Measurements from ENCODE around the gene HIBADH.

Gene HIBADH

DNA sequence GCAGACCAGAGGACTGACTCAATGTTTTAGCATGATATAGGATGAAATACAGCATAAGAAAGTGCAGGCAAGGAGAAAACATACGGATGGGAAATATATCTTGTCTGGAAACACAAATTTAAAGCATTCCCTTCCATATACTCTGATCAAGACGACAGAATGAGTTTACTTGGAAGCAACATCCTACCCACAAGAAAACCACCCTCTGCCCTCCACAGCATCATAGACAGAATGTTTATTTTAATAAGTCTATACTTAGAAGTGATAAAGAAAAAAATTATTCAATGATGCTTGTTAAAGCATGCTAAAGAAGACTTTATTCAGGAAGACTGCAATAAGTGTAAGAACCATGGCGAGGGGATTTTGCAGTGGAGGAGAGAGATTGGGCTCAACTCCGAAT, 32.4 kb upstream of the HIBADH start:
- no peak overlapping the region for H3K27ac ChIP-seq (ENCODE audit: low read depth, low read length)
- no peaks in the 10 kb centered on the region for H3K36me3 ChIP-seq (ENCODE audit: control insufficient read depth, insufficient read depth, low read length)
- H3K27me3 ChIP-seq (ENCODE audit: control insufficient read depth, insufficient read depth, low read length): no peaks in the 10 kb centered on the region
- H3K4me3 ChIP-seq (ENCODE audit: low read depth, low read length): no peak overlapping the region
- H3K9ac ChIP-seq (ENCODE audit: low read depth, low read length): no peak overlapping the region
- no peaks in the 10 kb centered on the region for H3K4me1 ChIP-seq (ENCODE audit: control insufficient read depth, insufficient read depth, low read length)
- no peaks in the 10 kb centered on the region for H3K9me3 ChIP-seq (ENCODE audit: control insufficient read depth, insufficient read depth, low read length)

DNA sequence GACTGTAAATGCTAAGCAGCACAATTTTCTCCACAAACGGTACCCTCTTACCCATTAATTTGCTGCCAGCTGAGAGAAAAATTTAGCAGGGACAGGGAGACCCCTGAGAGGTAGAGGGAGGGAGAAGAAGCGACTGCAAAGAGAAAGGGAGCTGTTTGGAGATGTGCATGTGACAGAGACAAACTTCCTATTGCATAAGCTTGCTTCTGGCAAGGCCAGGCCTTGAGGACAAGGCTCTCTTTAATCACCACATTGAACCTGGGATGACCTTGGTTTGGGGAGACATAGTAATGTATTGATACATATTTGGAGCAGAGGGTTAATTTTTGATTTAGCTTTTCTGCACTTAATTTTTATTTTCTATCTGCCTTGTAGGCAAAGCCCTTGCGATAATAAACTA, 31.1 kb upstream of the HIBADH start:
- Histone ChIP-seq H3K4me3 (ENCODE audit: low read depth, low read length) (no peak overlapping the region), H3K27ac (ENCODE audit: low read depth, low read length) (no peak overlapping the region), H3K4me1 (ENCODE audit: control insufficient read depth, insufficient read depth, low read length) (peaks cover 4% of the 10 kb centered on the region), H3K9ac (ENCODE audit: low read depth, low read length) (no peak overlapping the region), H3K36me3 (ENCODE audit: control insufficient read depth, insufficient read depth, low read length) (no peaks in the 10 kb centered on the region), H3K9me3 (ENCODE audit: control insufficient read depth, insufficient read depth, low read length) (no peaks in the 10 kb centered on the region), H3K27me3 (ENCODE audit: control insufficient read depth, insufficient read depth, low read length) (no peaks in the 10 kb centered on the region)

DNA sequence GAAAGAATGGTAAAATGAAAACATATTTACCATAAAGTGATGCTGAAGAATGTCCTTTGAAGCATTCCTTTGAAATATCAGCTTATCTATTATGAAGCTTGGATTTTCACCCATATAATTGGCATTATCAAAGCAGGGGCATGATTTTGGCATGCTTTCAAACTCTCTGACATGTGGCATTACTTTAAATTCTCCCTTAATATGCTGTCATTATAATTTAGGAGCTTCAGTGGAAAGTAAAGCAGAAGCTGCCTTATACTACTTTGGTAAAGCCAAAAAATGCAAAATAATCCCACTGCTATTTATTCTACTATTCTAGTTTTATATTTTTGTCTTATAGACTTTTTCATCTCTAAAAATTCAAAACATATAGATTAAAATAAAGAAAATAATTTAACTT, 28.0 kb upstream of the HIBADH start:
- no peaks in the 10 kb centered on the region for H3K27me3 ChIP-seq (ENCODE audit: control insufficient read depth, insufficient read depth, low read length)
- no peak overlapping the region for H3K4me3 ChIP-seq (ENCODE audit: low read depth, low read length)
- H3K9ac ChIP-seq (ENCODE audit: low read depth, low read length): no peak overlapping the region
- no peaks in the 10 kb centered on the region for H3K9me3 ChIP-seq (ENCODE audit: control insufficient read depth, insufficient read depth, low read length)
- H3K4me1 ChIP-seq (ENCODE audit: control insufficient read depth, insufficient read depth, low read length): peaks cover 4% of the 10 kb centered on the region
- no peak overlapping the region for H3K27ac ChIP-seq (ENCODE audit: low read depth, low read length)
- H3K36me3 ChIP-seq (ENCODE audit: control insufficient read depth, insufficient read depth, low read length): no peaks in the 10 kb centered on the region

DNA sequence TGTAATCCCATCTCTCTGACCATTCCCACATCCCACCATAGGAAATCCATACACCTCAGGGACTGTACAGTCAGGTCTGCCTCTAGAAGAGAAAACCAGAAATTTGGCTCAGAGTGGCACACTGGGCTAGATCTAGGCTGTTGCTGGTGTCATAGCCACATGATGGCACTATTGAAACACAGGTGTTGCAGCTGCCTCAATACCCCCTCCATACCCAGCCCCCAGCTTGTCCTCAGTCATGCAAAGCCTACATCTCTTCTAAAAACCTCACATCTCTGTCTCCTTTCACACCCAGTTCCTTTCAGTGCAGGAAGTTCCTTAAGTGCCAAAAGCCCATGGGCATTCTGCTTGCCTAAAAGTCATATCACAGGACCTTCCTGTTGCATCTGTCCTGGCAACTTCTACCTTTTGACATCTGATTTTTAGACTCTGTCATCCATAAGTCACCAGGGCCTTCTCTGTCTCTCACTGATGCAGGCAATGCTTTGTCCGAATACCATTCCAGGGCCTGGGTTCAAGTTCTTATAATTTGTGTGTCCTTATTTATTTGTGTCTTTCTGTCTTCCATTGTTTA, 27.0 kb upstream of the HIBADH start:
- no peak overlapping the region for H3K27ac ChIP-seq (ENCODE audit: low read depth, low read length)
- no peak overlapping the region for H3K4me3 ChIP-seq (ENCODE audit: low read depth, low read length)
- H3K36me3 ChIP-seq (ENCODE audit: control insufficient read depth, insufficient read depth, low read length): no peaks in the 10 kb centered on the region
- H3K9me3 ChIP-seq (ENCODE audit: control insufficient read depth, insufficient read depth, low read length): no peaks in the 10 kb centered on the region
- H3K4me1 ChIP-seq (ENCODE audit: control insufficient read depth, insufficient read depth, low read length): peaks cover 4% of the 10 kb centered on the region
- no peak overlapping the region for H3K9ac ChIP-seq (ENCODE audit: low read depth, low read length)
- no peaks in the 10 kb centered on the region for H3K27me3 ChIP-seq (ENCODE audit: control insufficient read depth, insufficient read depth, low read length)

DNA sequence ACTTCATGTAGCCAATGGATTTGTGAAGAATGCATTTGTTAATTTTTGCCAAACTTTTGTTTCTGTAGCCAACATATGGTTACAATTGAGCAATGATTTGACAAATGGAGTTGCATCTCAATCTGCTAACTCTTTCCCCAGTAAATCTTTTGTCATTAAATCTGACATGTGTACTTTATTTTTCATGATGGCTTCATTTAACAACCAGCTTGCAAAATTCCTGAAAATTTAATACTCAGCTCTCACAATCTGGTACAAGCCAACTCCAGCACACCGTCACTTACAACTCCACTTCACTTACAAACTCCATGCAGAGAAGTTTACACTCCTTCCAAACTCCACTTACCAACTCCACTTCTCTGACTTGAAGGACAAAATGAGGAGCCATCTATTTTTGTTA, 26.5 kb upstream of the HIBADH start:
- H3K9me3 ChIP-seq (ENCODE audit: control insufficient read depth, insufficient read depth, low read length): no peaks in the 10 kb centered on the region
- H3K9ac ChIP-seq (ENCODE audit: low read depth, low read length): no peak overlapping the region
- H3K27me3 ChIP-seq (ENCODE audit: control insufficient read depth, insufficient read depth, low read length): no peaks in the 10 kb centered on the region
- H3K27ac ChIP-seq (ENCODE audit: low read depth, low read length): no peak overlapping the region
- no peaks in the 10 kb centered on the region for H3K36me3 ChIP-seq (ENCODE audit: control insufficient read depth, insufficient read depth, low read length)
- peaks cover 4% of the 10 kb centered on the region for H3K4me1 ChIP-seq (ENCODE audit: control insufficient read depth, insufficient read depth, low read length)
- H3K4me3 ChIP-seq (ENCODE audit: low read depth, low read length): no peak overlapping the region

DNA sequence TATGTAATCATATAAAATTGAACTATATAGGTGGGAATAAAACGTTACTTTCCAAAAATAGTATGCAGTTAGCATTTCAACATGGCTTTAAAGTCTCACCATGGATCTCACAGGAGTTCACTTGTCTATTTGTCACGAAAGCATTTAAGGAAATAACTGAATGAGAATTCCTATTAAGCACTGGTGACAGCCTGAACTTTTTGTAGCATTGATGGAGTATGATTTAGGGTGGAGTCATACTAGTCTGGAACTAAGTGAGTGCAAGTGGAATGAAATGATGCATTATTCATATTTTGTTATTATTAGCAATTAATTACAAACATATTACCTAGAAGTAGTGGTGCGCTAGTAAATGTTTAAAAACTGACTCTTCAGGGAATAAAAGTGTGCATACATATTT, 26.0 kb upstream of the HIBADH start:
- no peaks in the 10 kb centered on the region for H3K9me3 ChIP-seq (ENCODE audit: control insufficient read depth, insufficient read depth, low read length)
- no peaks in the 10 kb centered on the region for H3K27me3 ChIP-seq (ENCODE audit: control insufficient read depth, insufficient read depth, low read length)
- H3K4me3 ChIP-seq (ENCODE audit: low read depth, low read length): no peak overlapping the region
- H3K9ac ChIP-seq (ENCODE audit: low read depth, low read length): no peak overlapping the region
- H3K4me1 ChIP-seq (ENCODE audit: control insufficient read depth, insufficient read depth, low read length): peaks cover 4% of the 10 kb centered on the region
- no peak overlapping the region for H3K27ac ChIP-seq (ENCODE audit: low read depth, low read length)
- H3K36me3 ChIP-seq (ENCODE audit: control insufficient read depth, insufficient read depth, low read length): no peaks in the 10 kb centered on the region

DNA sequence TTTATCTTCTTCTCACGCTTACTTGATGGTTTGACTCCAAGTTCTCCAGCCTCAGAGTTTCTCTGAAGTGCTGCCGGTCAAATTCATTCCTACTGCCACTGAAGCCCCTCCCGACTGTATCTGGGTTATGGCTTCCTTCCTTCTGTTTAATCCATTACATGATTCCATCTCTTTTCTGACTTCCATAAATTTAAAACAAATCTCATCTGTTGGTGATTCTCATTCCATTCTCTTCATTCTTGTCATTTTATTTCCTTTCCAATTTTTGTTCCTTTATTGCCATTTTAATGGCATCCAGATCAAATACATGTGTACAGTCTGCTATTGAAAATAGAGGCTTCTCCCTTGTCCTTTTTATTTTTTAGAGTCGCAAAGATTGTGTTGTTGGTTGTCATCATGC, 25.4 kb upstream of the HIBADH start:
- Histone ChIP-seq H3K36me3 (ENCODE audit: control insufficient read depth, insufficient read depth, low read length) (no peaks in the 10 kb centered on the region), H3K4me1 (ENCODE audit: control insufficient read depth, insufficient read depth, low read length) (peaks cover 4% of the 10 kb centered on the region), H3K27me3 (ENCODE audit: control insufficient read depth, insufficient read depth, low read length) (no peaks in the 10 kb centered on the region), H3K9me3 (ENCODE audit: control insufficient read depth, insufficient read depth, low read length) (no peaks in the 10 kb centered on the region), H3K9ac (ENCODE audit: low read depth, low read length) (no peak overlapping the region), H3K4me3 (ENCODE audit: low read depth, low read length) (no peak overlapping the region), H3K27ac (ENCODE audit: low read depth, low read length) (no peak overlapping the region)

DNA sequence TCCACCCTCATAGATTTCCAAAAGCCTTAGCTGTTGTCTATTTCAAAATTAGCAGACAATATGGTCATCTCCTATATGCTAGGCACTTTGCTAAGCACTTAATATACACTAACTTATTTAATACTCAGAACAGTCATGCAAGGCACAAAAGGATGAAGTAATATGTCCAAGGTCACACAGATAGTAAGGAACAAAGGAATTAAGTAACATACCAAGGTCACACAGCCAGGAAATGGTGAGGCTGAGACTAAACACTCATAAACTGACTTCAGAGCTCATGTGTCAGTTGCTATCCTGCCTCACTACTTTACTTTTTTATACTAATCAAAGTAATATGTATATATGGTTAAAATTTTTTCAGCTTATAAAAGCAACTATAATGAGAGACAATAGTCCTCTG, 23.6 kb upstream of the HIBADH start:
- Histone ChIP-seq H3K9ac (ENCODE audit: low read depth, low read length) (no peak overlapping the region), H3K4me1 (ENCODE audit: control insufficient read depth, insufficient read depth, low read length) (peaks cover 4% of the 10 kb centered on the region), H3K27me3 (ENCODE audit: control insufficient read depth, insufficient read depth, low read length) (no peaks in the 10 kb centered on the region), H3K4me3 (ENCODE audit: low read depth, low read length) (no peak overlapping the region), H3K9me3 (ENCODE audit: control insufficient read depth, insufficient read depth, low read length) (no peaks in the 10 kb centered on the region), H3K27ac (ENCODE audit: low read depth, low read length) (no peak overlapping the region), H3K36me3 (ENCODE audit: control insufficient read depth, insufficient read depth, low read length) (no peaks in the 10 kb centered on the region)

DNA sequence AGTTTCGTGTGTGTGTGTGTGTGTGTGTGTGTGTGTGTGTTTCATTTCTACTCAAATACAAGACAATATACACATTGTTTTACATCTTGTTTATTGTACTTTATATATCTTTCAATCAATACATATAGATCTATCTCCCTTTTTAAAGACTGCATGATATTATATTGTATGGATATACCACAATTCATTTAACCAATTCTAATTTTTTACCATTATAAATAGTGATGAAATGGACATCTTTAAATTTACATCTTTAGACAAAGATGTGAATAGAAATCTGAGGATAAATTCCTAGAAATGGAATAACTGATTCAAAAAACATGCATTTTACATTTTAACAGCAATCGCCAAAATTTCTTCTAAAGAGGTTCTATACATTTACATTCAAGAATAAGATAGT, 23.2 kb upstream of the HIBADH start:
- no peak overlapping the region for H3K4me3 ChIP-seq (ENCODE audit: low read depth, low read length)
- H3K4me1 ChIP-seq (ENCODE audit: control insufficient read depth, insufficient read depth, low read length): peaks cover 4% of the 10 kb centered on the region
- no peaks in the 10 kb centered on the region for H3K27me3 ChIP-seq (ENCODE audit: control insufficient read depth, insufficient read depth, low read length)
- no peak overlapping the region for H3K9ac ChIP-seq (ENCODE audit: low read depth, low read length)
- H3K9me3 ChIP-seq (ENCODE audit: control insufficient read depth, insufficient read depth, low read length): no peaks in the 10 kb centered on the region
- no peaks in the 10 kb centered on the region for H3K36me3 ChIP-seq (ENCODE audit: control insufficient read depth, insufficient read depth, low read length)
- H3K27ac ChIP-seq (ENCODE audit: low read depth, low read length): no peak overlapping the region

DNA sequence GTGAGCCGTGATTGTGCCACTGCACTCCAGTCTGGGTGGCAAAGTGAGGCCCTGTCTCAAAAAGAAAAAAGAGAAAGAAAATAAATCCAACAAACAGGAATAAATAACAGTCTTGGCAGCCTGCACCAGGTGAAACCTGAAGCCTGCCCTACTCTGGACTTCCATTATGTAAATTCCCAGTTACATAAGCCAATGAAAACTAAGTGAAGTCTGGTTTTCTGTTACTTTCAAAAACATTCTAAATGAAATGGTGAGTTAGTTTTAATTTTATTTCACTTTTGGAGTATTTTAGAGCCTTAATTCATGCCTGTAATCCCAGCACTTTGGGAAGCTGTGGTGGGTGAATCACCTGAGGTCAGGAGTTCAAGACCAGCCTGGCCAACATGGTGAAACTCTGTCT, 22.5 kb upstream of the HIBADH start:
- Histone ChIP-seq H3K9ac (ENCODE audit: low read depth, low read length) (no peak overlapping the region), H3K36me3 (ENCODE audit: control insufficient read depth, insufficient read depth, low read length) (no peaks in the 10 kb centered on the region), H3K4me1 (ENCODE audit: control insufficient read depth, insufficient read depth, low read length) (peaks cover 4% of the 10 kb centered on the region)

DNA sequence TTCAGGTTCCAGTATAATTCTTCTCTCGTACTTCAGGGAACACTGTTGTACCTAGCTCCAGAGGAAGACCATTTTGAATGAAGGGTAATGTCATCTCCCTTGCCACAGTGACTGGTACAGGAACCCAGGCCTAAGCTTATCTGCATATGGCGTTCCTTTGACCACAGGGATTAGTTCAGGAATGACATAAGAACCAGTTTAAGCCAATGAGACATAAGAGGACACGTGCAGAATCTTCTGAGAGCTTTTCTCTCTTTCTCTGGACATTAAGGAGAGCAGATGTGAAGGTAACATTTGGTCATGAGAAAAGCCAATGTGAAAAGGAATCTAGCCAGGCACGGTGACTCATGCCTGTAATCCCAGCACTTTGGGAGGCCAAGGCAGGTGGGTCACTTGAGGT, 21.8 kb upstream of the HIBADH start:
- Histone ChIP-seq H3K4me1 (ENCODE audit: control insufficient read depth, insufficient read depth, low read length) (no peaks in the 10 kb centered on the region), H3K9me3 (ENCODE audit: control insufficient read depth, insufficient read depth, low read length) (no peaks in the 10 kb centered on the region), H3K4me3 (ENCODE audit: low read depth, low read length) (no peak overlapping the region), H3K27me3 (ENCODE audit: control insufficient read depth, insufficient read depth, low read length) (no peaks in the 10 kb centered on the region), H3K36me3 (ENCODE audit: control insufficient read depth, insufficient read depth, low read length) (no peaks in the 10 kb centered on the region), H3K27ac (ENCODE audit: low read depth, low read length) (no peak overlapping the region), H3K9ac (ENCODE audit: low read depth, low read length) (no peak overlapping the region)

More for the DNA sequence above, 22.5 kb upstream of the HIBADH start:
- H3K27me3 ChIP-seq (ENCODE audit: control insufficient read depth, insufficient read depth, low read length): no peaks in the 10 kb centered on the region
- H3K27ac ChIP-seq (ENCODE audit: low read depth, low read length): no peak overlapping the region
- no peaks in the 10 kb centered on the region for H3K9me3 ChIP-seq (ENCODE audit: control insufficient read depth, insufficient read depth, low read length)
- no peak overlapping the region for H3K4me3 ChIP-seq (ENCODE audit: low read depth, low read length)

DNA sequence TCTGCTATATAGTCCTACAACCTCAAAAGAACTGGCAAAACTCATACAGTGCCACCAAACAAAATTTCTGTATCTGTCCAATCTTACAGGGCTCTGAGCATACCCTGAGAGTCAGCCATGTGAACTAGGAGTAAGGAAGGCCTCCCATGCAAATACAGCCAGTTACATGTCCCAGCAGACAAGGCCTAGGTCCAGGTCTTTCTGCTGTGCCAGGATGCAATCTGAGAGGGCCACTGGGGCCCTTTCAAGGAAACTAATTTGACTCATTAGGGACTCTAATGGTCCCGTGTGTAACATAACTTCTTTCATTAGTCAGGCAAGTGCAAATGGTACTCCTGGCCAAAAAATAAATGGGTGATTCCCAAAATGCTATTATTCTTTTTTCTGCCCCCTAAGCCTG, 17.9 kb upstream of the HIBADH start:
- Histone ChIP-seq H3K27ac (ENCODE audit: low read depth, low read length) (no peak overlapping the region), H3K4me1 (ENCODE audit: control insufficient read depth, insufficient read depth, low read length) (no peaks in the 10 kb centered on the region), H3K36me3 (ENCODE audit: control insufficient read depth, insufficient read depth, low read length) (no peaks in the 10 kb centered on the region), H3K4me3 (ENCODE audit: low read depth, low read length) (no peak overlapping the region), H3K9ac (ENCODE audit: low read depth, low read length) (no peak overlapping the region), H3K9me3 (ENCODE audit: control insufficient read depth, insufficient read depth, low read length) (no peaks in the 10 kb centered on the region), H3K27me3 (ENCODE audit: control insufficient read depth, insufficient read depth, low read length) (no peaks in the 10 kb centered on the region)
